HG03571 (cell line): ENCODE measurements around the gene P2RX6.

Experiments
- ATAC-seq: cut with Tn5 transposase; IDR thresholded peaks from one replicate; pipeline ENCODE4 v1.9.1; 2021; ENCODE audit not compliant: unreplicated experiment

The P2RX6 gene

GRCh38 chr22:20979243-20979809 is 35.6 kb upstream of the P2RX6 start:
- ATAC-seq: no peak

- no peak for ATAC-seq
Measured at GRCh38 chr22:20979940-20980453, 35.0 kb upstream of the P2RX6 start.

GRCh38 chr22:20980523-20980922 is 34.4 kb upstream of the P2RX6 start:
- ATAC-seq: no peak

GRCh38 chr22:20980938-20981722 is 33.8 kb upstream of the P2RX6 start:
- no peak for ATAC-seq

- ATAC-seq: peak; percentile 72
Measured at GRCh38 chr22:20981787-20982562, 33.0 kb upstream of the P2RX6 start, which contains the start of gene LZTR1. LZTR1 (plus strand) TSS chr22:20982297; CDS start chr22:20982372, 75 bp downstream.

- ATAC-seq: no peak
Measured at GRCh38 chr22:20982563-20982882, 32.4 kb upstream of the P2RX6 start.

GRCh38 chr22:20983081-20983771 is 31.7 kb upstream of the P2RX6 start:
- no peak for ATAC-seq

- no peak for ATAC-seq
Measured at GRCh38 chr22:20985720-20986119, 29.2 kb upstream of the P2RX6 start.

- ATAC-seq: no peak
Measured at GRCh38 chr22:20986365-20986764, 28.6 kb upstream of the P2RX6 start.

GRCh38 chr22:20987375-20987774 is 27.6 kb upstream of the P2RX6 start:
- ATAC-seq: no peak

- no peak for ATAC-seq
Measured at GRCh38 chr22:20988573-20989322, 26.2 kb upstream of the P2RX6 start.

- ATAC-seq: no peak
Measured at GRCh38 chr22:20989323-20990138, 25.4 kb upstream of the P2RX6 start.

GRCh38 chr22:20990184-20991180 is 24.5 kb upstream of the P2RX6 start:
- no peak for ATAC-seq

- ATAC-seq: no peak
Measured at GRCh38 chr22:20991252-20992055, 23.5 kb upstream of the P2RX6 start.

- ATAC-seq: no peak
Measured at GRCh38 chr22:20992056-20992442, 22.9 kb upstream of the P2RX6 start.

- no peak for ATAC-seq
Measured at GRCh38 chr22:20992456-20993303, 22.3 kb upstream of the P2RX6 start.
